GM13976 (cell line): ENCODE measurements around the gene RASSF8.

Source experiments
- DNase-seq: peaks from one replicate; pipeline ENCODE4 v3.0.0; 2012; ENCODE audit warnings: low spot score
- in situ Hi-C: fragments of 300-500 bp; cut with MboI; formaldehyde crosslinking; loops from one replicate; pipeline ENCODE4 v1.12.0; 2022; ENCODE audit warnings: low sequenced_read_pairs, mixed read lengths, inconsistent platforms; ENCODE audit not compliant: unreplicated experiment
- TF ChIP-seq, protein P1 (sequence below): IDR thresholded peaks from 2 replicates; pipeline ENCODE4 v1.5.1; 2012; ENCODE audit warnings: borderline replicate concordance, mild to moderate bottlenecking; ENCODE audit not compliant: insufficient read depth; ENCODE audit errors: extremely low read depth, missing control alignments, control extremely low read depth

RASSF8 gene, protein sequence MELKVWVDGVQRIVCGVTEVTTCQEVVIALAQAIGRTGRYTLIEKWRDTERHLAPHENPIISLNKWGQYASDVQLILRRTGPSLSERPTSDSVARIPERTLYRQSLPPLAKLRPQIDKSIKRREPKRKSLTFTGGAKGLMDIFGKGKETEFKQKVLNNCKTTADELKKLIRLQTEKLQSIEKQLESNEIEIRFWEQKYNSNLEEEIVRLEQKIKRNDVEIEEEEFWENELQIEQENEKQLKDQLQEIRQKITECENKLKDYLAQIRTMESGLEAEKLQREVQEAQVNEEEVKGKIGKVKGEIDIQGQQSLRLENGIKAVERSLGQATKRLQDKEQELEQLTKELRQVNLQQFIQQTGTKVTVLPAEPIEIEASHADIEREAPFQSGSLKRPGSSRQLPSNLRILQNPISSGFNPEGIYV

DNA sequence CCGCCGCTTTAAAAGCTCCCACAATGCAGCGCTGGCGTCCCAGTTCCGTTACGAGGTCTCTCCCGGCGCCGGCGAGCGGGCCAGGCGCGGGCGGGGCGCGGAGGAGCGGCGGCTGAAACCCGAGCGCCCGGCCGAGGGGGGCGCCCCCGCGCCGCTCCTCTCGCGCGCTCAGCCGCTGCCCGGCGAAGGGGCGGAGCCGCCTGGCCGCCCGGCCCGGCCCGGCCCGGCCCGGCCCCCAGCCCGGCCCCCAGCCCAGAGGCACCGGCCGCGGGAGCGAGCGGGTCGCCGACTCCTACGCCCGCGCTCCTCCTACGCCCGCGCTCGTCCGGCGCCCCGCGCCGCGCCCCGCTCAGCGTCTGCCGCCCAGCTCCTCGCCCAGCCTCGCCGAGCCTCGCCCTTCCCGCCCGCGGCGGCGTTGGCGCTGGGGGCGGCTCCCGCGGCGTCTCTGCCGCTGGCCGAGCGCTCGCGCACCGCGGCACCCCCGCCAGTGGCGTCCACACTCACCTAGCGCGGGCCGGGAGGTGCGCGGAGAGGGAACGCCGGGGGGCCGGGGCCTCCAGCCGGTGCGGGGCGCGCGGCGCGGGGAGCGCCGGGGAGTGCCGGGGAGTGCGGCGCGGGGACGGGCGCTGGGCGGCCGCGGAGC lies at the start of gene RASSF8:
Gene RASSF8, plus strand, starts transcription at position 255 of the 643 bp plus-strand sequence. CDS start 96,662 bp downstream, outside the sequence.
- peak; percentile 83 for DNase-seq
- in situ Hi-C loops, result no loop called here
- TF ChIP-seq, protein P1, sequence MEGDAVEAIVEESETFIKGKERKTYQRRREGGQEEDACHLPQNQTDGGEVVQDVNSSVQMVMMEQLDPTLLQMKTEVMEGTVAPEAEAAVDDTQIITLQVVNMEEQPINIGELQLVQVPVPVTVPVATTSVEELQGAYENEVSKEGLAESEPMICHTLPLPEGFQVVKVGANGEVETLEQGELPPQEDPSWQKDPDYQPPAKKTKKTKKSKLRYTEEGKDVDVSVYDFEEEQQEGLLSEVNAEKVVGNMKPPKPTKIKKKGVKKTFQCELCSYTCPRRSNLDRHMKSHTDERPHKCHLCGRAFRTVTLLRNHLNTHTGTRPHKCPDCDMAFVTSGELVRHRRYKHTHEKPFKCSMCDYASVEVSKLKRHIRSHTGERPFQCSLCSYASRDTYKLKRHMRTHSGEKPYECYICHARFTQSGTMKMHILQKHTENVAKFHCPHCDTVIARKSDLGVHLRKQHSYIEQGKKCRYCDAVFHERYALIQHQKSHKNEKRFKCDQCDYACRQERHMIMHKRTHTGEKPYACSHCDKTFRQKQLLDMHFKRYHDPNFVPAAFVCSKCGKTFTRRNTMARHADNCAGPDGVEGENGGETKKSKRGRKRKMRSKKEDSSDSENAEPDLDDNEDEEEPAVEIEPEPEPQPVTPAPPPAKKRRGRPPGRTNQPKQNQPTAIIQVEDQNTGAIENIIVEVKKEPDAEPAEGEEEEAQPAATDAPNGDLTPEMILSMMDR, result no peak

DNA sequence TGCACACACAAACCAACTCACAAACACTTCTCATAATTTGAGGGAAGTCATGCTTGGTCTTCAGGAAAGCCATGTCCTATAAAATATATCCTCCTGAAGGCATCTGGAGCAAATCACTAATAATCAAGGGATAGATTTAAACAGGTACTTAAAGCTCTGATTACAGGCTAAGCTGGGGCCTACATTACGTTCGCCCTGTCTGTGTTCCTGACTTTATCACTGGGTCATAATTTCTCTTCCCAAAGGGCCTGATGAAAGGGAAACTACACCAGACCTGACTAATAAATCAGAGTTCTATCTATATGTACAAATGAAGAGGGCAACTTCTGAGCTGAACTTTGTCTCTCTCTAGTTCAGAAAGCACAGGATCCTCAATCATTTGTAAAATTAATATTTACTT lies 43.9 kb upstream of the RASSF8 start:
- TF ChIP-seq, protein P1, result no peak
- in situ Hi-C loops, result no loop called here
- DNase-seq, result no peak

DNA sequence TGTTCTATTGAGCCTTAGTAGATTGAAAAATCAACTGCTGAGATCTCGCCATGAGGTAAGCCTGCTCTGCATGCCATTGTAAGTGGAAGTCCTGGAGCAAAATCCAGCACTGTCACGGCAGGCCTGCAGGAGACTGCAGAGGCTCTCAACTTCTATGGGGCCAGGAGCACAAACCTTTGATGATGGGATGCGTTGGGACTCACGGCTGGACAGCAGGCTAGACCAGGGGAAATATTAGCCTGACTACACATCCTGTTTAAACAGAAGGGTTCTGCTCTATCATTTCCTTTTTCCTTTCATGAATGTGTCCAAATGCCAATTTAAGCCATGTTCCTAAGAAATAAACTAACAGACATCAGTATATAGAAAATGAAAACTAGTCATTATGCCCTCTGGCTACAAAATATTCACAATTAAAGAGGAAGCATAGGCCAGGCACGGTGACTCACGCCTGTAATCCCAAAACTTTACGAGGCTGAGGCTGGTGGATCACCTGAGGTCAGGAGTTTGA lies 33.9 kb upstream of the RASSF8 start:
- in situ Hi-C loops, result no loop called here
- DNase-seq, result no peak

DNA sequence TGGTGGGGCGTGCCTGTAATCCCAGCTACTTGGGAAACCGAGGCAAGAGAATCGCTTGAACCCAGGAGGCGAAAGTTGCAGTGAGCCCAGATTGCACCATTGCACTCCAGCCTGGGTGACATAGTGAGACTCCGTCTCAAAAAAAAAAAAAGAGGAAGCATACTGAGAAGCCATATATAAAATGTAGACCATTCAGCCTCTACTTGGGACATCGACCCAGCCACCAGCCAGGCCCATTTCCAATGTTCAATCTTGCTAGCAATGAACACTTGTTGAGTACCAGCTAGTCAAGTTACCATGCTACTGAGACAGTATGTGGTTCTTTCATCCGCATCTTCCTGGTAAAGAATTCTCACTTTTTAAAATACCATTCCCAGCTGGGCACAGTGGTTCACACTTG lies 33.4 kb upstream of the RASSF8 start:
- TF ChIP-seq, protein P1, result no peak
- in situ Hi-C loops, result no loop called here

More for the DNA sequence above, 33.9 kb upstream of the RASSF8 start:
- TF ChIP-seq, protein P1, result no peak

DNA sequence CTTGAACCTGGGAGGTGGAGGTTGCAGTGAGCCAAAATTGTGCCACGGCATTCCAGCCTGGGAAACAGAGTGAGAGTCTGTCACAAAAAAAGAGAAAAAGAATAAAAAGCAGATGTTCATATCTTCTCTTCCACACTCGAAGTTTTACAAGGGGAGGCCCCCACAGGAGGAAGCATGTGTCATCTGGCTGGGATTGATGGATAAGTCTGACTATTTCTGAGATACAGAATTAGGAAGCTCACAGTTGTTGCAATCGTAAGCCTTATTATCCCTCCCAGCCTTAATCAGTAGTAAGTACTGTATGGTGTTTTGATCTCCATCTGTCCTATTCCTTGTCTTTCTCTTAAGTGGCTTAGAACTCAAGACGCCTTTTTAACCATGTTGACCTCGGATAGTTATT lies 31.9 kb upstream of the RASSF8 start:
- DNase-seq, result no peak
- TF ChIP-seq, protein P1, result no peak
- in situ Hi-C loops, result no loop called here

More for the DNA sequence above, 33.4 kb upstream of the RASSF8 start:
- no peak for DNase-seq

DNA sequence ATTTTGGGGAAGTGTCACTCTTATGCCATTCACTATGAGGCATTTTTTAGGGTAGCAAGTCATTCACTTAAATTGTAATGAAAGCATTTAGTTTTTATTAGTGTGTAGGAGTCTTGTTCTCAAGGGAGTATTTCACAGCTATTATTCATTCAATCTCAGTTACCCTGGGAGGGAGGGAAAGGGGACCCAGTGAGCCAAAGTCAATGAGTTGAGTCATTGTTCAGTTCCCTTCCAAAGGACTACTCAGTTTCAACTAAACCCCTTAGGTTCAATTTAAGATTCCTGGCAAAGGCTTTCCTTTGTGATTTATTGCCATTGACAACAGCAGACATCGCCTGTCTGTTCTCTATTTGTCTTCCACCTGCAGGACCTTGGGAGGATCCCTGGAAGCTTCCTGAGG lies 29.3 kb upstream of the RASSF8 start:
- no peak for DNase-seq
- in situ Hi-C loops, result no loop called here
- TF ChIP-seq, protein P1, result no peak
